ENCODE data around the gene USP22.

GRCh38 chr17:21044971-21045370 lies 2.2 kb upstream of the USP22 start:
- TF ChIP-seq, protein P1, sequence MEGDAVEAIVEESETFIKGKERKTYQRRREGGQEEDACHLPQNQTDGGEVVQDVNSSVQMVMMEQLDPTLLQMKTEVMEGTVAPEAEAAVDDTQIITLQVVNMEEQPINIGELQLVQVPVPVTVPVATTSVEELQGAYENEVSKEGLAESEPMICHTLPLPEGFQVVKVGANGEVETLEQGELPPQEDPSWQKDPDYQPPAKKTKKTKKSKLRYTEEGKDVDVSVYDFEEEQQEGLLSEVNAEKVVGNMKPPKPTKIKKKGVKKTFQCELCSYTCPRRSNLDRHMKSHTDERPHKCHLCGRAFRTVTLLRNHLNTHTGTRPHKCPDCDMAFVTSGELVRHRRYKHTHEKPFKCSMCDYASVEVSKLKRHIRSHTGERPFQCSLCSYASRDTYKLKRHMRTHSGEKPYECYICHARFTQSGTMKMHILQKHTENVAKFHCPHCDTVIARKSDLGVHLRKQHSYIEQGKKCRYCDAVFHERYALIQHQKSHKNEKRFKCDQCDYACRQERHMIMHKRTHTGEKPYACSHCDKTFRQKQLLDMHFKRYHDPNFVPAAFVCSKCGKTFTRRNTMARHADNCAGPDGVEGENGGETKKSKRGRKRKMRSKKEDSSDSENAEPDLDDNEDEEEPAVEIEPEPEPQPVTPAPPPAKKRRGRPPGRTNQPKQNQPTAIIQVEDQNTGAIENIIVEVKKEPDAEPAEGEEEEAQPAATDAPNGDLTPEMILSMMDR (IDR thresholded peaks at IDR 0.05): no peak
- no peak for TF ChIP-seq EP300 (IDR thresholded peaks at IDR 0.05)

All from gastroesophageal sphincter (tissue), 3 donors.